Measurements from ENCODE around the gene RAD51B.
A peak's percentile ranks its signal among the peaks of the same experiment; 100 is the strongest.
"Not testable (repeated sequence)": the region's sequence is repeated elsewhere in the genome, so short reads cannot be mapped to it uniquely, and the experiment has no call there.

Gene RAD51B

DNA sequence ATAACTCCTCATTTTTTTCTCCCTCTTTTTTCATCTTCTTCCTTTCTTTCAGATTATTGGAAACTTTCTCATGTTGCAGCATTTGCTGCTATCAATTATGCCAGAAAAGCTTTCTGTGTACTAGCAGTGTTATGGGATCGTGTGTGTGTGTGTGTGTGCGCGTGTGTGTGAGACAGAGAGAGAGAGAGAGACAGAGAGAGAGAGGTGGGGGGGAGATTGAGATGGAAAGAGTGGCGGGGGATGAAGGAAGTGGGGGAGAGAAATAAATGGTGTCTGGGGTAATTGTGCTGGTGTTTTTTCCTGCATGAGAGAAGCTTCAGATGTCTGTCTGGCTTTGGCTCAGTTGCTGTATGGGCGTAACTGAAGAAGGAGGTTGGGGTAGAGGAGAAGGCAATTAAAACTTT lies 268.9 kb downstream of the RAD51B start:
- TF ChIP-seq POU2F2 (IDR thresholded peaks at IDR 0.05; ENCODE audit: low read depth, low read length) (no peak), PAX5 (IDR thresholded peaks at IDR 0.05; ENCODE audit: insufficient read depth, low read length, severe bottlenecking) (no peak), POLR2AphosphoS5 (IDR thresholded peaks at IDR 0.05; ENCODE audit: low read depth, low read length) (no peak), POLR2A (IDR thresholded peaks at IDR 0.05; ENCODE audit: low read depth, low read length) (no peak), SPI1 (IDR thresholded peaks at IDR 0.05; ENCODE audit: low read depth, low read length) (no peak), TAF1 (IDR thresholded peaks at IDR 0.05; ENCODE audit: low read depth, low read length) (no peak)
- DNase-seq (ENCODE audit: insufficient read length, low spot score) (no peak), FAIRE-seq (no peak)

DNA sequence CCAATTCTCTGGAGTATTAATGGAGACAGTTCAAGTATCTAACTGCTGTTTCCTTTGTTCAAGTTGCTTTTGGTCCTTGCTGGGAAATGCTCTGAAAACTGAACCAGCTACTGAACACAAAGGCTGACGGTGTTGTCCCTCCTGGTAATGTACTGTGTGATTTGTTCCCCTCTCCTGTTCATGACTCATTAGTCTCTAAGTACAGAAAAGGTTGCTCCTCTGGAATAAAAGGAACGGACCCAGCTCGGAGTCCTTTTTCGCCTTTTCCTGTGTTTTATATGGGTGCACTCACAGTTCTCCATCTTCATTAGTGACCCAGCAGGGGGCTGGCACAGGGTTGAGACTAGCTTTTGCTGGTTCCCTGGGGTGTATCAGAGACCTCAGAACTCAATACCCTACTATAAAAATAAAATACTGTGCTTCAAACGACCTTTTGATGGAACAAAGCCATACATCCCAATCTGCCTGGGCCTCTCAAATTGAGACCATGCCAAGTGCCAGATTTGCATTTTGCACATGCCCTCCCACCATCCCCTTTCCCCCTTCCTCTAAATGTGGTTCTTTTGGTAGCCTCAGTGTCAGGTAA lies 269.7 kb downstream of the RAD51B start:
- no peak for FAIRE-seq
- 0 out of 2 replicates have a peak, but pooled peaks have one; percentile 20 for TF ChIP-seq SPI1 (IDR thresholded peaks at IDR 0.05; ENCODE audit: low read depth, low read length)
- no peak for TF ChIP-seq POLR2AphosphoS5 (IDR thresholded peaks at IDR 0.05; ENCODE audit: low read depth, low read length)
- no peak for TF ChIP-seq POLR2A (IDR thresholded peaks at IDR 0.05; ENCODE audit: low read depth, low read length)
- TF ChIP-seq POU2F2 (IDR thresholded peaks at IDR 0.05; ENCODE audit: low read depth, low read length) = no peak; the same call in 1 of the 2 replicates
- DNase-seq (ENCODE audit: insufficient read length, low spot score) = no peak

DNA sequence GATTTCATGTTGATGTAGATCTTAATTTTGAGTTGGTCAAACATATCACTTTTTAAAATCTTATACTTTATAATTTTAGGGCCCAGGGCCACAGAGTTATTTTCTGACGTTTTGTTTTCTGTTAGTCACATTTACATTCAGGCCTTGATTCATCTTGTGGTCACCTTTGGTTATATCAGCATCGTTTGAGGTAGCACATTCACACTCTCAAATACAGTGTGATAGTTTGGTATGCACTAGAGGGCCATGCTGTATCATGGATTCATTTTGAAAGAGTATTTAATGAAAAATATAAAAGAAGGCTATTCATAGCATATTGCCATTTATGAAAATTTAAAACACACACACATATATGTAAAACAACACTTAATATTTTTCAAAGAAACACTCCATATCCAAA lies 274.6 kb downstream of the RAD51B start:
- no peak for DNase-seq (ENCODE audit: insufficient read length, low spot score)
- FAIRE-seq = no peak
- TF ChIP-seq SPI1 (IDR thresholded peaks at IDR 0.05; ENCODE audit: low read depth, low read length) (no peak), POLR2AphosphoS5 (IDR thresholded peaks at IDR 0.05; ENCODE audit: low read depth, low read length) (no peak)

DNA sequence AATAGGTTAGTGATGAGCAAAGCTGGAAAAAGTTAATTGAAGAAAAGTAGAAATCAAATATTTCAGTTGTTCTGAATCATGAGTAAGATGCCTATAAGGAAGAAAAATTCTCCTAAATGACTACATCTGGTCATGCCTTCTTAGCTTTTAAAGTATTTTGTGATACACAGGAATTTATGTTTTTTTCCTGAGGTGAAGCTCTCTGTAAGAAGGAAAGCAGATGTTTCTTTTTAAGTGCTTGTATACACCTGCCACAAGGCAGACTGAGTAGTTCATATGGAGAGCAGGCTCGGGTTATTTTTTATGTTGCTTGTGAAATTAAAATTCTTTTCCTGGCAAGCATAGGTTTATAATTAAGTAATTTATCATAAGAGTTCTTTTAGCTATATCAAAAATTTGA lies 275.2 kb downstream of the RAD51B start:
- FAIRE-seq (no peak), DNase-seq (ENCODE audit: insufficient read length, low spot score) (no peak)
- TF ChIP-seq POLR2A (IDR thresholded peaks at IDR 0.05; ENCODE audit: low read depth, low read length) (no peak), POLR2AphosphoS5 (IDR thresholded peaks at IDR 0.05; ENCODE audit: low read depth, low read length) (no peak)

DNA sequence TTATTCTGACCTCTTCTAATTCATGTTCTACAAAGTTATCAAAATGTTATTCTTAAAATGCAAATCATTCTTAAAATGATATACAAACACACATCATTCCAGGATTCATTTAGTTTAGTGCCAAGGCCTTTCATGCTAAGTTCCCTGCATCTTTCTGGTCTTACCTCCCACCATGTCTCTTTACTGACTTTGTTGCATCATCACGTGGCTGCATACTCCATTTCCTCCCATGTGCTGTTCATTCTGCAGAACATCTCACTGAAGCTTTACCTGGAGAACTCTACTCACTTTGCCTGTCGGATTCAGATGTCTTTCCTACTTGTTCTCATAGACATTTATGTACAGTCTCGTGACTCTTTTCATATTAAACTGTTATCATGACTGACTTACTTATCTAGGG lies 278.1 kb downstream of the RAD51B start:
- no peak for TF ChIP-seq PAX5 (IDR thresholded peaks at IDR 0.05; ENCODE audit: insufficient read depth, low read length, severe bottlenecking)
- TF ChIP-seq POU2F2 (IDR thresholded peaks at IDR 0.05; ENCODE audit: low read depth, low read length) = no peak
- no peak for TF ChIP-seq POLR2A (IDR thresholded peaks at IDR 0.05; ENCODE audit: low read depth, low read length)
- TF ChIP-seq TAF1 (IDR thresholded peaks at IDR 0.05; ENCODE audit: low read depth, low read length) = no peak
- no peak for TF ChIP-seq SPI1 (IDR thresholded peaks at IDR 0.05; ENCODE audit: low read depth, low read length)
- TF ChIP-seq POLR2AphosphoS5 (IDR thresholded peaks at IDR 0.05; ENCODE audit: low read depth, low read length) = no peak
- FAIRE-seq = no peak
- DNase-seq (ENCODE audit: insufficient read length, low spot score) = no peak

DNA sequence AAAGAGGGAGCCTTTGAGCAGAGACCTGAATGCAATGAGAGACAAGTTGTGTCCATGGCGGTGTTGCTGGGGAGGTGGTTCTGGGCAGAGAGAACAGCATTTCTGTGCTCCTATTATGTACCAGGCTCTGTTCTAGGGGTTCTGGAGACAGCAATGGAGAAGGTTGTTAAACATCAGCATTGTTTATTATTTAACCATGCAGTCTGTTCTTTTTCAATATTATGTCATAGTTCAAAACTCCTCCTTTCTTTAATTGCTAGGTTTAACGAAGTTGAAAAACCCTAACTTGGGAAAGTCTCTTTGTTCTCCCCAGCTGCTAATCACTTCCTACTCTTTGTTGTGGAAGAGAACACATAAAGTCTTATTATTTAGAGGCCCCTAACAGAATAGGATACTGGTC lies 279.3 kb downstream of the RAD51B start:
- FAIRE-seq = no peak
- no peak for TF ChIP-seq POLR2AphosphoS5 (IDR thresholded peaks at IDR 0.05; ENCODE audit: low read depth, low read length)
- no peak for TF ChIP-seq POU2F2 (IDR thresholded peaks at IDR 0.05; ENCODE audit: low read depth, low read length)
- no peak for TF ChIP-seq TAF1 (IDR thresholded peaks at IDR 0.05; ENCODE audit: low read depth, low read length)
- DNase-seq (ENCODE audit: insufficient read length, low spot score) = no peak

DNA sequence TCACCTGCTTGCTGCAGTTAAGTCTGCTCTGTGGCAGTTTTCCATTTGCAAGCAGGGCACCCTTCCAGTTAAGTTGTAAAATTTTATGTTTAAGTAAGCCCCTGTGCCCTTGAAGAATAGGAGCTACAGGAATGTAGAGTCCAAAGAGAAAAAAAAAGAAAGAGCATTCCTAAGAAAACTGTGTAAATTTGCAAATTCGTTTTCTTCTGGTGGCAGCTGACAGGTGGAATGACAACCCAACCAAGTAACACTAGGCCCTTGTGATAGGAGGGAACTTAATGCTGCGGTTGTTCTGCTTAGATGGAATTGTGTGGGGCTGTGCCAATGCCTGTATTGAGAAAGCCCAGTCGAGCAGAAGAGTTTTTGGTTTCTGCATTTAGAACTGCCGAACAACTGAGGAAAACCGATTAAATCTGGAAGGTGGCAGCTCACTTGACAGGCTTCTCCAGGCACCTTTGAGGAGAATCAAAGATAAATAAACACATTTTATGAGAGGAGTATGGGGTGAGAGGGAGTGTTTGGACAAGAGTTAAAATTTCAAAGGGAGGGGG lies 280.0 kb downstream of the RAD51B start:
- TF ChIP-seq POLR2A (IDR thresholded peaks at IDR 0.05; ENCODE audit: low read depth, low read length) (no peak), TAF1 (IDR thresholded peaks at IDR 0.05; ENCODE audit: low read depth, low read length) (no peak), SPI1 (IDR thresholded peaks at IDR 0.05; ENCODE audit: low read depth, low read length) (no peak), POLR2AphosphoS5 (IDR thresholded peaks at IDR 0.05; ENCODE audit: low read depth, low read length) (no peak), PAX5 (IDR thresholded peaks at IDR 0.05; ENCODE audit: insufficient read depth, low read length, severe bottlenecking) (no peak), POU2F2 (IDR thresholded peaks at IDR 0.05; ENCODE audit: low read depth, low read length) (no peak)
- no peak for DNase-seq (ENCODE audit: insufficient read length, low spot score)
- no peak for FAIRE-seq

DNA sequence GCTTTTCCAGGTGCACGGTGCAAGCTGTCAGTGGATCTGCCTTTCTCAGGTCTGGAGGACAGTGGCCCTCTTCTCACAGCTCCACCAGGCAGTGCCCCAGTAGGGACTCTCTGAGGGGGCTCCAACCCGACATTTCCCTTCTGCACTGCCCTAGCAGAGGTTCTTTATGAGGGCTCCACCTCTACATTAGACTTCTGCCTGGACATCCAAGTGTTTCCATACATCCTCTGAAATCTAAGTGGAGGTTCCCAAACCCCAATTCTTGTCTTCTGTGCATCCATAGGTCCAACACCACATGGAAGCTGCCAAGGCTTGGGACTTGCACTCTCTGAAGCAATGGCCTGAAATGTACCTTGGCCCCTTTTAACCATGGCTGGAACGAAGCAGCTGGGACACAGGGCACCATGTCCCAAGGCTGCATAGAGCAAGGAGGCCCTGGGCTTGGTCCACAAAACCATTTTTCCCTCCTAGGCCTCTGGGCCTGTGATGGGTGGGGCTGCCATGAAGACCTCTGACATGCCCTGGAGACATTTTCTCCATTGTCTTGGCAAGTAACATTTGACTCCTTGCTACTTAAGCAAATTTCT lies 282.2 kb downstream of the RAD51B start:
- FAIRE-seq; DNase-seq (ENCODE audit: insufficient read length, low spot score): not testable (repeated sequence)

DNA sequence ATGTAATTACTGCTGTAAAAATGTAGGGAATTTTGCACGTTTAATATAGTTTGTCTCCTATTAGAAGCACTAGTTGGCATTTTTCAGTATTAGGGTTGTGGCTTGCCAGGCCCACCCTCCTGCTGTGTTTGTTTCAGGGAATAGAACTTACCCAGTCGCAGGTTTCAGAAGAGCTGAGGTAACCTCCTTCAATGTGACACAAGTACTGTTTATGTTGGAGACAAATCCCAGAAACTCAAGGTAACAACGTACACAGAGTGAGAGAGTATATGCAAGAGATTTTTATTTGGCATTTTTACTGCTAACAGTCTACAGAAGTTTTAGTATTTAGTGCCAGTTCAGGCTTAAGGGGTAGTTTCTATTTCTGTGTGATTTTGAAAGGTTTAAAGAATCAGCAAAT lies 284.3 kb downstream of the RAD51B start:
- DNase-seq (ENCODE audit: insufficient read length, low spot score) (no peak), FAIRE-seq (peak; percentile 20)
- TF ChIP-seq POLR2A (IDR thresholded peaks at IDR 0.05; ENCODE audit: low read depth, low read length) (no peak), TAF1 (IDR thresholded peaks at IDR 0.05; ENCODE audit: low read depth, low read length) (no peak), POU2F2 (IDR thresholded peaks at IDR 0.05; ENCODE audit: low read depth, low read length) (no peak), POLR2AphosphoS5 (IDR thresholded peaks at IDR 0.05; ENCODE audit: low read depth, low read length) (no peak), PAX5 (IDR thresholded peaks at IDR 0.05; ENCODE audit: insufficient read depth, low read length, severe bottlenecking) (no peak), SPI1 (IDR thresholded peaks at IDR 0.05; ENCODE audit: low read depth, low read length) (no peak)

DNA sequence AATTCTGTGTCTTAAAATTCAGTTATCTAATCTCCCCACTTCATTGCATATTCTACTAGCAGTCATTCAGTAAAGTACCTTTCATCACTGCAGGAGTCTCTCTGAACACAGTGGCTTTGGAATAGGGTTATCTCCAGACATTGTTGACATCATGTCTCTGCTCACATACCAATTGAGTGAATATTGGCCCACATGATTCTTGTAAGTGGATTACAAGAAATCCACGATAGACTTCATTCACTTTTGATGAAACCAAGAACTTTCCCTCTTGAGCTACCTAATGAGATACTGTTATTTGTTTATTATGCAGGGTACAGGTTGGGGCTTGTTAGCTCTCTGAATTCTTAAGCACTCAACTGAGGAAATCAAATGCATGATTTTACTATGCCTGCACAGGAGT lies 284.9 kb downstream of the RAD51B start:
- TF ChIP-seq POLR2AphosphoS5 (IDR thresholded peaks at IDR 0.05; ENCODE audit: low read depth, low read length) (no peak), SPI1 (IDR thresholded peaks at IDR 0.05; ENCODE audit: low read depth, low read length) (no peak), POU2F2 (IDR thresholded peaks at IDR 0.05; ENCODE audit: low read depth, low read length) (no peak), POLR2A (IDR thresholded peaks at IDR 0.05; ENCODE audit: low read depth, low read length) (no peak), PAX5 (IDR thresholded peaks at IDR 0.05; ENCODE audit: insufficient read depth, low read length, severe bottlenecking) (no peak), TAF1 (IDR thresholded peaks at IDR 0.05; ENCODE audit: low read depth, low read length) (no peak)
- FAIRE-seq (no peak), DNase-seq (ENCODE audit: insufficient read length, low spot score) (no peak)

Data from GM12891 (cell line).